GM08714 (cell line): ENCODE measurements around the gene SLC25A28.
"Not testable (repeated sequence)": the region's sequence is repeated elsewhere in the genome, so short reads cannot be mapped to it uniquely, and the experiment has no call there.

Experiments
- H3K4me3 ChIP-seq: fragments of 200-500 bp; sonication (Bioruptor generic); 2 replicates; pipeline ENCODE4 v1.5.1; 2014; ENCODE audit warnings: mild to moderate bottlenecking, low read length, inconsistent platforms
- ZNF274 ChIP-seq: IDR thresholded peaks from 2 replicates; pipeline ENCODE4 v1.6.1; 2012; ENCODE audit warnings: mild to moderate bottlenecking, low read depth, low read length

SLC25A28 gene

GRCh38 chr10:99648717-99649116 lies 28.5 kb upstream of the SLC25A28 start:
- TF ChIP-seq ZNF274: no peak
- H3K4me3 ChIP-seq: no peak overlapping the region

GRCh38 chr10:99647601-99648151 lies 27.4 kb upstream of the SLC25A28 start:
- no peak for TF ChIP-seq ZNF274
- H3K4me3 ChIP-seq: no peak overlapping the region

GRCh38 chr10:99633832-99634231 lies 13.6 kb upstream of the SLC25A28 start:
- no peak overlapping the region for H3K4me3 ChIP-seq
- no peak for TF ChIP-seq ZNF274

- no peak for TF ChIP-seq ZNF274
- no peak overlapping the region for H3K4me3 ChIP-seq
These were observed 11.3 kb upstream of the SLC25A28 start for GRCh38 chr10:99631496-99631895.

GRCh38 chr10:99630991-99631390 lies 10.8 kb upstream of the SLC25A28 start:
- no peak overlapping the region for H3K4me3 ChIP-seq
- no peak for TF ChIP-seq ZNF274

- no peak overlapping the region for H3K4me3 ChIP-seq
- TF ChIP-seq ZNF274: no peak
These were observed 10.2 kb upstream of the SLC25A28 start for GRCh38 chr10:99630433-99630832.

GRCh38 chr10:99629625-99629978 lies 9.4 kb upstream of the SLC25A28 start:
- no peak for TF ChIP-seq ZNF274
- no peak overlapping the region for H3K4me3 ChIP-seq

- no peak for TF ChIP-seq ZNF274
- H3K4me3 ChIP-seq: no peak overlapping the region
These were observed 8.8 kb upstream of the SLC25A28 start for GRCh38 chr10:99628923-99629624.

- H3K4me3 ChIP-seq: not testable (repeated sequence)
These were observed 4.9 kb upstream of the SLC25A28 start for GRCh38 chr10:99625124-99625523.

GRCh38 chr10:99623919-99624318 lies 3.7 kb upstream of the SLC25A28 start:
- no peak for TF ChIP-seq ZNF274
- H3K4me3 ChIP-seq: no peak overlapping the region

- H3K4me3 ChIP-seq: peak overlapping the region; percentile 78
- TF ChIP-seq ZNF274: no peak
These were observed 1.4 kb upstream of the SLC25A28 start for GRCh38 chr10:99621454-99622251.

- H3K4me3 ChIP-seq: peak overlapping the region; percentile 78
- no peak for TF ChIP-seq ZNF274
These were observed 643 bp upstream of the SLC25A28 start for GRCh38 chr10:99620711-99621453.

GRCh38 chr10:99619090-99619800 lies 994 bp downstream of the SLC25A28 start:
- no peak for TF ChIP-seq ZNF274
- peak overlapping the region; percentile 89 for H3K4me3 ChIP-seq

- TF ChIP-seq ZNF274: no peak
- peak overlapping the region; percentile 18; the same call in 1 of the 2 replicates for H3K4me3 ChIP-seq
These were observed 2.5 kb downstream of the SLC25A28 start for GRCh38 chr10:99617696-99618095.
